ENCODE results near the gene NPBWR2. TPM values are rescaled to one million over a fixed set of nuclear protein-coding genes. Genes with fewer than 3 reads are reported as not detected.

Gene NPBWR2
- polyA plus RNA-seq, 3 donors, result not detected

- DNase-seq (ENCODE audit: low read depth in 3 of 3, low spot score in 2 of 3), result no peak
Measured at GRCh38 chr20:64076061-64076997, 31.0 kb downstream of the NPBWR2 start.

DNA sequence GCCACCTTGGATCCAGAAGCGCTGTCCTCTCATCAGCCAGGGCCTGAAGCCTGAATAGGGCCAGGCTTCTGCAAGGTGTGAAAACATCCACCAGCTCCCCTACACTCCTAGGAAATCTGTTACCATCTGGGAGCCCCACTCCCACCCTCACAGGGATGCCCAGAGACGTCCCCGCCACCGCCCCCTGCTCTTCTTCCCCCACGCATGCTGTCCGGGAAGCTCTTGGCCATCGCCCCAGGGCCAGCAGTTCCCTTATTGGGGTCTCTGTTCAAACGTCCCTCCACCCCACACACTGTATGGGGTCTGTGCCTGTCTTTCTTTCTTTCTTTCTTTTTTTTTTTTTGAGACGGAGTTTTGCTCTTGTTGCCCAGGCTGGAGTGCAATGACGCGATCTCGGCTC is 31.8 kb downstream of the NPBWR2 start:
- no peak for DNase-seq (ENCODE audit: low read depth in 3 of 3, low spot score in 2 of 3)

GRCh38 chr20:64074963-64075362 is 32.4 kb downstream of the NPBWR2 start:
- no peak for DNase-seq (ENCODE audit: low read depth in 3 of 3, low spot score in 2 of 3)

GRCh38 chr20:64074184-64074789 is 33.1 kb downstream of the NPBWR2 start:
- DNase-seq (ENCODE audit: low read depth in 3 of 3, low spot score in 2 of 3), result no peak

- no peak for DNase-seq (ENCODE audit: low read depth in 3 of 3, low spot score in 2 of 3)
Measured at GRCh38 chr20:64073476-64074183, 33.7 kb downstream of the NPBWR2 start.

DNA sequence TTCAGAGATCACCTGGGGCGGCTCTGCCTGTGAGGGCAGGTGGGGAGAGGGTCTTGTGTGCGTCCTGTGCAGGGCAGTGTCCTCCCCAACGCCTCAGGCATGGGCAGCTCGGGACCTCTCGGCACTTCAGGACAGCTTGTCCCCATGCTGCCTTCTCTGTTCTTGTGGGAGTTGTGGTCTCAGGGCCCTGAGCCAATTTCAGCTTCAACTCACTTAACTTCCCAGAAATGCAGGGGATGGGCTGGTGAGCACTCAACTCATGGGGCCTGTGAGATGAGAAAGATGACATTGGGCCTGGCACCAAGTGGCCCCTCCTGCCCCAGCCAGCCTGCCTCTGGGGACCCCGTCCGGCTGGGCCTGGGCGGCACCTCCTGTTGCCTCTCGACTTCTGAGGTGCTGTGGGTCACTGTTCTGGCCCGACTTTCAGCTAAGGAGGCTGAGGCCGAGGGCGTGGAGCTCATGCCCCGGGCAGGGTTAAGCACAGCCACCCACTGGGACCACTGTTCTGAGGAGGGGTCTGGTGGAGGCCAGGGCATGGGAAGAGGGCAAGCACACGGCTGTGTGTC is 34.8 kb downstream of the NPBWR2 start:
- no peak for DNase-seq (ENCODE audit: low read depth in 3 of 3, low spot score in 2 of 3)

GRCh38 chr20:64071341-64072332 is 35.7 kb downstream of the NPBWR2 start:
- no peak for DNase-seq (ENCODE audit: low read depth in 3 of 3, low spot score in 2 of 3)

DNA sequence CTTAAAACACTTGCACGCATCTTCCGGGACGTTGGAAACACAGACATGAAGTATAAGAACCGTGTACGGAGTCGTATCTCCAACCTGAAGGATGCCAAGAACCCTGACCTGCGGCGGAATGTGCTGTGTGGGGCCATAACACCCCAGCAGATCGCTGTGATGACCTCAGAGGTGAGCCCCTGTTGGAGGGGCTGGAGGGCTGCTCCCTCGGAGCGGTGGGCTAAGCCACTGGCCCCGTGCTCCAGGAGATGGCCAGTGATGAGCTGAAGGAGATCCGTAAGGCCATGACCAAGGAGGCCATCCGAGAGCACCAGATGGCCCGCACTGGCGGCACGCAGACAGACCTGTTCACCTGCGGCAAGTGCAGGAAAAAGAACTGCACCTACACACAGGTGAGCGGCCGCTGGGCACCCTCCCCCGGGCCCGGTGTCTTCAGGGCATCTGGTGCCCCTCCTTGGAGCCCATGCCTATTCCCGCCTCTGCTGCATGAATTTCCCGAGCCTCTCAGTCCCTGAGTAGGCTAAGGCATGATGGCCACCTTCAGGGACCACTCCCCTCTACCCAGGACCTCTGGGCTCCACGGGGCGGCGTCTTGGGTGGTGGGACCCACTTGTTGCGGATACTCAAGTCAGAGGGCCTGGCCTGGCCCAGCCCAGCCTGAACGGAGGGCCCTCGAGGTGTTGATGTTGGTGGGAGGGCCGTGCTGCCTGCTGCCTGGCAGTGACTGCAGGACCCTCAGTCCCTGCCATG is 36.9 kb downstream of the NPBWR2 start:
- no peak for DNase-seq (ENCODE audit: low read depth in 3 of 3, low spot score in 2 of 3)

GRCh38 chr20:64069614-64070243 is 37.6 kb downstream of the NPBWR2 start:
- no peak for DNase-seq (ENCODE audit: low read depth in 3 of 3, low spot score in 2 of 3)

DNA sequence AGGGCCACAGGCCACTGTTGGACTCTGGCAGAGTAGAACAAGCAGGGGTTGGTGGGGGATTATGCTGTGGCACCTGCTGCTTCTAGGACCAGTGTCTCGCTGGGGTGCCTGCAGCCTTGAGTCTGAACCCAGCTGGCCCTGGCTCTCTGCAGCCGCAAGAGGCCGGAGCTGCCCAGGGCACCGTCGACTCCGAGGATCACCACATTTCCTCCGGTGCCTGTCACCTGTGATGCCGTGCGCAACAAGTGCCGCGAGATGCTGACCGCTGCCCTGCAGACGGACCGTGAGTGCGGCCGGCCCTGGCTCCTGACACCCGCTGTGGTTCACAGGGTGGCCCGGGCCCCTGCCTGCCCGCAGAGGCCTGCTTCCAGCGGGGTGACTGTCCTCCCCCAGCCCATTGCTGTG is 38.2 kb downstream of the NPBWR2 start:
- no peak for DNase-seq (ENCODE audit: low read depth in 3 of 3, low spot score in 2 of 3)

GRCh38 chr20:64068386-64069208 is 38.8 kb downstream of the NPBWR2 start:
- no peak for DNase-seq (ENCODE audit: low read depth in 3 of 3, low spot score in 2 of 3)

- no peak for DNase-seq (ENCODE audit: low read depth in 3 of 3, low spot score in 2 of 3)
Measured at GRCh38 chr20:64067733-64068307, 39.5 kb downstream of the NPBWR2 start.

- DNase-seq (ENCODE audit: low read depth in 3 of 3, low spot score in 2 of 3), result no peak
Measured at GRCh38 chr20:64067005-64067632, 40.2 kb downstream of the NPBWR2 start.

DNA sequence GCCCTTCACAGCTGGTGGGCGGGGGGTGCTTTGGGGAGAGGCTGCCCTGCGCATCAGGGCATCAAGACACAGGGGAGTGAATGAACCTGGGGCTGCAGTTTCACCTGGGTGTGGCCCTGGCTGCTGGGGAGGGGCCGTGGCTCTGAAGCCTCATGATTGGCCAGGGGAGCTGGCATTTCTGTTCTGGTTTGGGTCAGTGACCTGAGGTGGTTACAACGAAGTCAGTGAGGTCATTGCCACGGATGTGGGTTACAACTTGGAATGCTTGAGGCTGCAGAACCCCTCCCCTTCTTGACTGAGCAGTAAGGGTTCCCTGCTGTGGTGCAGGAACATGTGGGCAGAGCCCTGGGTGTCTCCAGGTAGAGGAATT is 41.4 kb downstream of the NPBWR2 start:
- no peak for DNase-seq (ENCODE audit: low read depth in 3 of 3, low spot score in 2 of 3)

GRCh38 chr20:64065062-64065973 is 42.0 kb downstream of the NPBWR2 start:
- no peak for DNase-seq (ENCODE audit: low read depth in 3 of 3, low spot score in 2 of 3)

- DNase-seq (ENCODE audit: low read depth in 3 of 3, low spot score in 2 of 3), result no peak
Measured at GRCh38 chr20:64064145-64064698, 43.1 kb downstream of the NPBWR2 start.

Measured in right renal cortex interstitium (tissue), 3 donors.